GM20431 (cell line): ENCODE results near the gene TMEM270.
"Not testable (repeated sequence)": the region's sequence is repeated elsewhere in the genome, so short reads cannot be mapped to it uniquely, and the experiment has no call there.

Experiments
- in situ Hi-C: fragments of 300-500 bp; cut with MseI, MboI; formaldehyde crosslinking; loops from one replicate; pipeline ENCODE4 v1.15.0; 2020; ENCODE audit warnings: low sequenced_read_pairs; ENCODE audit not compliant: unreplicated experiment

TMEM270 gene

DNA sequence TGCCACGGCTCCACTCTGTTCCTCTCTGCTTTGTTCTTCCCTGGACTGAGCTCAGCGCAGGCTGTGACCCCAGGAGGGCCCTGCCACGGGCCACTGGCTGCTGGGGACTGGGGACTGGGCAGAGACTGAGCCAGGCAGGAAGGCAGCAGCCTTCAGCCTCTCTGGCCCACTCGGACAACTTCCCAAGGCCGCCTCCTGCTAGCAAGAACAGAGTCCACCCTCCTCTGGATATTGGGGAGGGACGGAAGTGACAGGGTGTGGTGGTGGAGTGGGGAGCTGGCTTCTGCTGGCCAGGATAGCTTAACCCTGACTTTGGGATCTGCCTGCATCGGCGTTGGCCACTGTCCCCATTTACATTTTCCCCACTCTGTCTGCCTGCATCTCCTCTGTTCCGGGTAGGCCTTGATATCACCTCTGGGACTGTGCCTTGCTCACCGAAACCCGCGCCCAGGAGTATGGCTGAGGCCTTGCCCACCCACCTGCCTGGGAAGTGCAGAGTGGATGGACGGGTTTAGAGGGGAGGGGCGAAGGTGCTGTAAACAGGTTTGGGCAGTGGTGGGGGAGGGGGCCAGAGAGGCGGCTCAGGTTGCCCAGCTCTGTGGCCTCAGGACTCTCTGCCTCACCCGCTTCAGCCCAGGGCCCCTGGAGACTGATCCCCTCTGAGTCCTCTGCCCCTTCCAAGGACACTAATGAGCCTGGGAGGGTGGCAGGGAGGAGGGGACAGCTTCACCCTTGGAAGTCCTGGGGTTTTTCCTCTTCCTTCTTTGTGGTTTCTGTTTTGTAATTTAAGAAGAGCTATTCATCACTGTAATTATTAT is 28.9 kb upstream of the TMEM270 start:
- in situ Hi-C loops: no loop called here

DNA sequence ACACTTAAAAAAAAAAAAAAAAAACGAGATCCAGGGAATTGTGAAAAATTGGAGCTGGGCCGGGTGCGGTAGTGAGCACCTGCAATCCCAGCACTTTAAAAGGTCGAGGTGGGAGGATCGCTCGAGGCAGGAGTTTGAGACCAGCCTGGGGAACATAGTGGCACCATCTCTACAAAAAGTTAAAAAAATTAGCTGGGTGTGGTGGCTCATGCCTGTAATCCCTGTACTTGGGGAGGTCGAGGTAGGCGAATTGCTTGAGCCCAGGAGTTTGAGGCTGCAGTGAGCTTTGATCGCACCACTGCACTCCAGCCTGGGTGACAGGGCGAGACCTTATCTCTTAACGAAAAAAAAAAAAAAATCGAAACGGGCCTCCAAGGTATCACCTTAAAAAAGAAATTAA is 28.2 kb upstream of the TMEM270 start:
- in situ Hi-C loops: no loop called here

DNA sequence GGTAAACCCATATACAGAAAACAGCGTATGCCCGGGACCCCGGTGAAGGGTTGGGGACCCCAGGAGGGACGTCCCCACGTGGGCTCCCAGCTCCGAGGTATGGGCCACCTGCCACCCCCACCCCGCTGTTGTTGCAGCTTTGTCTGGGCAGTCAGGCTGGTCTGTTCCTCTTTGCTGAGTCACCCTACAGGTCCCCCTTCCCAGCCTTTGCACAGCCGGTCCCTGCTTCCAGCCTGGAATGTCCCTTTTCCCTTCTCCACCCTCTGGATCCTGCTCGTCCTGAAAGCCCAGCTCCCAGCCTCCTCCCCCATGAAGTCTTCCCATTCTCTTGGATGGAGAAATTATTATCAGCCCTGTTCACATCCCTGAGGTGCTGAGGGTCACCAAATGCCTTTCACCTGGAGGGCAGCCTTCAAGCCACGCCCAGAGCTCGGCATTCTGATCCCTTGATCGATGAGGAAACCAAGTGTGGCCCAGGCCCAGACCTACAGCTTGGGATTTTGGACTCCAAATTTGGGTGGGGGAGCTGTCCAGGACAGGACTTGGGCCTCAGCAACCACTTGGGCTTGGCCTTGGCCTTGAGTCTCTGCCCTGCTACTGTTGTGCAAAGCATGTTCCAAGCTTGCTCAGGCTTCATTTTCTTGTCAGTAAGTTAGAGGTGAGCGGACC is 27.6 kb upstream of the TMEM270 start:
- in situ Hi-C loops: no loop called here

GRCh38 chr7:73834626-73835191 is 26.2 kb upstream of the TMEM270 start:
- in situ Hi-C loops: no loop called here

- in situ Hi-C loops: not testable (repeated sequence)
Measured at GRCh38 chr7:73837167-73837566, 23.8 kb upstream of the TMEM270 start.

GRCh38 chr7:73838642-73839041 is 22.3 kb upstream of the TMEM270 start:
- in situ Hi-C loops: no loop called here

DNA sequence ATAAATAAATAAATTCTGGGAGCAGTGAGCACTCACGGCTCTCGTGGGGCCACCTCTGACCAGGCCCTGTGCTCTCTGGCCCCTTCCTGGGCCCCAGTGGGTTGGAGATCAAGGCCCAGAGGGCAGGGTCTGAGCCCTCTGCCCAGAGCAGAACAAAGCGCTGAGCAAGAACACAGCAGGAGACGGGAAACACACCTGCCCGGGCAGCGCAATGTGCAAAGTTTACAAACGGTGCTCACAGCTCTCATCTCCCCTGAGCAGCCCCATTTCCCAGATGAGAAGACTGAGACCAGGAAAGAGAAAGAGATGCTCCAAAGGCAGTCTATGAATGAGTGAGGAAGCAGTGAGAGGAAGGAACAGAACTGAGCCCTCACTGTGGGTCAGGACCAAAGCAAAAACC is 21.7 kb upstream of the TMEM270 start:
- in situ Hi-C loops: no loop called here

GRCh38 chr7:73839743-73840714 is 20.9 kb upstream of the TMEM270 start:
- in situ Hi-C loops: no loop called here

- in situ Hi-C loops: no loop called here
Measured at GRCh38 chr7:73840715-73841379, 20.1 kb upstream of the TMEM270 start.

GRCh38 chr7:73841689-73842066 is 19.3 kb upstream of the TMEM270 start:
- in situ Hi-C loops: no loop called here

DNA sequence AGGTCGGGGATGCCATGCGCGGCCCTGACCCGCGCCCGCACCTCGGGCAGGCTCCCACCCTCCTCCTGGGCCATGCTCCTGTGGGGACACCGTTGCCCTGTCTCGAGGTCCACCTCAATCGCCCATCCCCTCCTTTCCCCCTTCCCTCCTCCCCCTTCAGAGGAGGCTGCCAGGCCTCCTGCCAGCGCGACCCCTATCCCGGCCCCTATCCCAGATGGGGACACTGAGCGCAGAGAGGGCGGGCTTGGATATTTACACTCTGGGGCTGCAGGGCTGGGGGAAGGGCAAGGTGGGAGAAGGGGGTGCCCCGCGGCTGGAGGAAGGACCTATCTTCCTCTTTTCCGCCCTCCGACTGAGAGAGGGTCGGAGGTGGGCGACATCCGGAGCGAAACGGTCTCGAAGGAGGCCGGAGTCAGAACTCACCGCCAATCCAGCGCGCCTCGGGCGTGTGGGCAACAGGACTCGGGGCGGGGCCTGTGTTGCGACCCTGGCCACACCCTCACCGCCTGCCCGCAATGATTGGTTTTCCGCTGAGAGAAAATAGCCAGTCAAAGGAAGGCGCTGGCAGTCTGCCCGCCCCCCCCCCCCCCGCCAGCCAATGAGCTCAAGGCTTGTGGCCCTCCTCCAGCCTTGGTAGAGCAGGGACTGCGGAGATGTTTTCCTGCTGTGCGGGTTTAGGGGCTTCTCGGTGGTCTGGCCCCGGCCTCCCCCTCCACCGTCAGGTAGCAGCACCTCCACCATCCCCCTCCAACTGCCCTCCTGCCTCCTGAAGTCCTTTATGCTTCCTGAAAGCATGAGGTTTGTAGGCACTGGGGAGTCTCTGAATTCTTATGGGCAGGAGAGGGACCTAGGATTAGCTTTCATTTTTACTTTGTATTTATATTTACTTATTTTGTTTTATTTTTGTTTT is 18.6 kb upstream of the TMEM270 start, which contains the start of gene METTL27:
METTL27 (minus strand) TSS at position 450 of the 910 bp plus-strand sequence; CDS start at position 74, 376 bp downstream.
- in situ Hi-C loops: no loop called here

DNA sequence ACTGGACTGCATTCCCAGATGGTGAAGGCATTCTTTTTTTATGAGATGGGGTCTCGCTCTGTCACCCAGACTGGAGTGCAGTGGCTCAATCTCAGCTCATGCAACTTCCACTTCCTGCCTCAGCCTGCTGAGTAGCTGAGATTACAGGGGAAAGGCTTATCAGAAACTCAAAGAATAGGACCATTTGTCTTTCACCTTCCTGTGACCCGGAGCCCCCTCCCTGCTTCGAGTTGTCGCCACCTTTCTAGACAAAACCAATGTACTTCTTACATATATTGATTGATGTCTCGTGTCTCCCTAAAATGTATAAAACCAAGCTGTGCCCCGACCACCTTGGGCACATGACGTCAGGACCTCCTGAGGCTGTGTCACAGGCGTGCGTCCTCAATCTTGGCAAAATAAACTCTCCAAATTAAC is 16.8 kb upstream of the TMEM270 start:
- in situ Hi-C loops: no loop called here

- in situ Hi-C loops: no loop called here
Measured at GRCh38 chr7:73844848-73845460, 16.0 kb upstream of the TMEM270 start.

DNA sequence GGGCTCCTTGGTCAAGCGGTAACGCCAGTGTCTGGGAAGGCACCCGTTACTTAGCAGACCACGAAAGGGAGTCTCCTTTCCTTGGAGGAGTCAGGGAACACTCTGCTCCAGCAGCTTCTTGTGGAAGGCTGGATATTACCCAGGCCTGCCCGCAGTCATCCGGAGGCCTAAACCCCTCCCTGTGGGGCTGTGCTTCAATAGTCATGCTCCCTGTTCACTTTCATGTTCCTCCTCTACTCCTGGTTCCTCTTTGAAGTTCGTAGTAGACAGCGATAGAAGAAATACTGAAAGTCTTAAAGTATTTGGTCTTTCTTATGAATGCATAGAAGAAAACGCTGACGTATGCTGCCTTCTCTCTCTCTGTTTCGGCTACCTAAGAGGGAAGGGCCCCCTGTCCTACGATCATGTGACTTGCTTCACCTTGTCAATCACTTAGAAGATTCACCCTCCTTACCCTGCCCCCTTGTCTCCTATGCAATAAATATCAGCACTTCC is 15.2 kb upstream of the TMEM270 start:
- in situ Hi-C loops: not testable (repeated sequence)

DNA sequence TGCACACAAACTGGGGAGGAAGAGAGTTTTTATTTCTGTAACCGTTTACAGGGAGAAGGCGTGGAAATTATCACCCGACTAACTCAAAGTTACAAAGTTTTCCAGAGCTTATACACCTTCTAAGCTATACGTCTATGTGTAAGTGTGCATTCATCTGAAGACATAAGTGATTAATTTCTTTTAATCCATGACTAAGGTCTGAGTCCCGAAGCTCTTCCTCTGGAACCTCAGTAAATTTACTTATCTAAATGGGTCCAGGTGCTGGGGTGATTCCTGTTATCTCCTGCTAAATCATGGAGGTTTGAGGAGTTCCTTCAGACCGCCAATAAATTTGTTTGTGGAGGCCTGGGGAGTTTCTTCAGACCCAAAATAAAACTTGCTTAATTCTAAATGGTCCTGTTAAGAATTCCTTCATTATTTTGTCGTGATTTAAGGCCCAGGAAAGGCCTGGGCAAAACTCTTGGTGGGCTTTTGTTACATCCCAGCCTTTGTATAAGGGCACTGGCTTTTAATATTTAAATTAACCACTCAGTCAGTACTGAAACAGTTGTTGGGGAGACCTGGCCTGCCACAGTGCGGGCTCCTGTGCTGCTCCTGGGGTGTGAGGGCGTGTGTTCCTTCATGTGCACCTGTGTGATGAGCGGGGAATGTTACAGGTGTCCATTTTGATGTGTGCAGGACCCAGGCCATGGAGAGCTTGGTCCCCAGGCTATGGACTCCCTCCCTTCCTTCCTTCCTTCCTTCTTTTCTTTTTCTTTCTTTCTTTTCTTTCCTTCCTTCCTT is 12.8 kb upstream of the TMEM270 start:
- in situ Hi-C loops: no loop called here

- in situ Hi-C loops: no loop called here
Measured at GRCh38 chr7:73850781-73851207, 10.2 kb upstream of the TMEM270 start.
